NCI-H1048 (cell line): Measurements from ENCODE around the gene ARF6.
"Not testable (repeated sequence)": the region's sequence is repeated elsewhere in the genome, so short reads cannot be mapped to it uniquely, and the experiment has no call there.

Experiments
- DNase-seq: peaks from one replicate; lab custom pipeline; 2025; lab: John Stamatoyannopoulos, UW

Gene ARF6

GRCh38 chr14:49892636-49893308, at the start of gene ARF6:
Gene ARF6 (plus strand): TSS chr14:49893082. CDS start chr14:49893737, 655 bp downstream.
- peak; percentile 94 for DNase-seq

GRCh38 chr14:49849213-49849847, 43.6 kb upstream of the ARF6 start:
- DNase-seq = no peak

GRCh38 chr14:49851813-49852212, 41.1 kb upstream of the ARF6 start:
- DNase-seq = no peak

- DNase-seq = peak; percentile 60
Measured at GRCh38 chr14:49852301-49853157, 40.4 kb upstream of the ARF6 start, which contains the start of gene NEMF. Gene NEMF (minus strand): TSS chr14:49852788. CDS start chr14:49852753, 35 bp downstream.

GRCh38 chr14:49853158-49853477, 39.8 kb upstream of the ARF6 start:
- no peak for DNase-seq

GRCh38 chr14:49853572-49854375, 39.1 kb upstream of the ARF6 start:
- DNase-seq = no peak

GRCh38 chr14:49857427-49858003, 35.4 kb upstream of the ARF6 start:
- no peak for DNase-seq

GRCh38 chr14:49858383-49858782, 34.5 kb upstream of the ARF6 start:
- DNase-seq = no peak

- DNase-seq = no peak
Measured at GRCh38 chr14:49860988-49861698, 31.7 kb upstream of the ARF6 start.

- no peak for DNase-seq
Measured at GRCh38 chr14:49861699-49862088, 31.2 kb upstream of the ARF6 start.

- DNase-seq = peak; percentile 55
Measured at GRCh38 chr14:49862089-49862673, 30.7 kb upstream of the ARF6 start.

GRCh38 chr14:49863487-49864281, 29.2 kb upstream of the ARF6 start:
- DNase-seq = no peak

- DNase-seq = peak; percentile 38
Measured at GRCh38 chr14:49865431-49865859, 27.4 kb upstream of the ARF6 start.

GRCh38 chr14:49867831-49868719, 24.8 kb upstream of the ARF6 start:
- peak; percentile 78 for DNase-seq

- no peak for DNase-seq
Measured at GRCh38 chr14:49868720-49869114, 24.2 kb upstream of the ARF6 start.

- no peak for DNase-seq
Measured at GRCh38 chr14:49870908-49871307, 22.0 kb upstream of the ARF6 start.

GRCh38 chr14:49873548-49873947, 19.3 kb upstream of the ARF6 start:
- DNase-seq = not testable (repeated sequence)

GRCh38 chr14:49875640-49876198, 17.2 kb upstream of the ARF6 start:
- no peak for DNase-seq
